Calu3 (cell line): ENCODE results near the gene AICDA. TPM values are rescaled to one million over a fixed set of nuclear protein-coding genes. Genes with fewer than 3 reads are reported as not detected.

ENCODE experiments used
- BruUV-seq: library from RNA; stranded (reverse); fragments of 400-500 nt; replicated peaks from 2 replicates; lab custom pipeline; 2021; lab: Mats Ljungman, UMichigan
- CTCF ChIA-PET: fragments of 300-600 bp; sonication (Branson Sonifier 250); formaldehyde crosslinking; loops from one replicate; lab custom pipeline; 2022; ENCODE audit warnings: antibody characterized with exemption; lab: Charles Lee
- DNase-seq: peaks from one replicate; pipeline ENCODE4 v3.0.0; 2022
- H3K27ac Mint-ChIP-seq: one replicate; pipeline ENCODE4 v1.8.0; 2022; ENCODE audit warnings: mixed read lengths; ENCODE audit not compliant: unreplicated experiment
- H3K27me3 Mint-ChIP-seq: one replicate; pipeline ENCODE4 v1.8.0; 2022; ENCODE audit warnings: mixed read lengths; ENCODE audit not compliant: unreplicated experiment
- H3K36me3 Mint-ChIP-seq: one replicate; pipeline ENCODE4 v1.8.0; 2022; ENCODE audit warnings: mild to moderate bottlenecking, moderate library complexity, mixed read lengths; ENCODE audit not compliant: insufficient read depth, unreplicated experiment
- H3K4me1 Mint-ChIP-seq: one replicate; pipeline ENCODE4 v1.8.0; 2022; ENCODE audit warnings: mild to moderate bottlenecking, low read depth, mixed read lengths; ENCODE audit not compliant: unreplicated experiment
- H3K4me3 Mint-ChIP-seq: one replicate; pipeline ENCODE4 v1.8.0; 2022; ENCODE audit warnings: mild to moderate bottlenecking, low read depth, moderate library complexity, mixed read lengths; ENCODE audit not compliant: unreplicated experiment
- H3K9me3 Mint-ChIP-seq: one replicate; pipeline ENCODE4 v1.8.0; 2022; ENCODE audit warnings: low read depth, mixed read lengths; ENCODE audit not compliant: unreplicated experiment
- intact Hi-C: fragments of 100-400 bp; cut with micrococcal nuclease; formaldehyde crosslinking; loops from one replicate; pipeline ENCODE4 v1.10.0; 2022; ENCODE audit not compliant: unreplicated experiment
- total RNA-seq: library from RNA; stranded (reverse); gene quantifications from 2 replicates; pipeline ENCODE4 v1.2.3, GENCODE V29; 2022
- TF ChIP-seq, protein P1 (sequence below): fragments of 200-600 bp; IDR thresholded peaks from one replicate; pipeline ENCODE4 v1.8.0; 2022; ENCODE audit warnings: antibody characterized with exemption; ENCODE audit not compliant: unreplicated experiment

AICDA gene
- total RNA-seq, 1 experiment from 2014 or later = not detected

- CTCF ChIA-PET = no interaction called here
- no TSS peak for BruUV-seq
- H3K4me3 Mint-ChIP-seq = no peak overlapping the region
- H3K36me3 Mint-ChIP-seq = no peaks in the 10 kb centered on the region
- peaks cover 18% of the 10 kb centered on the region for H3K27me3 Mint-ChIP-seq
- no peak for DNase-seq
- no peaks in the 10 kb centered on the region for H3K4me1 Mint-ChIP-seq
- intact Hi-C loops = no loop called here
- no peak overlapping the region for H3K27ac Mint-ChIP-seq
- TF ChIP-seq, protein P1, sequence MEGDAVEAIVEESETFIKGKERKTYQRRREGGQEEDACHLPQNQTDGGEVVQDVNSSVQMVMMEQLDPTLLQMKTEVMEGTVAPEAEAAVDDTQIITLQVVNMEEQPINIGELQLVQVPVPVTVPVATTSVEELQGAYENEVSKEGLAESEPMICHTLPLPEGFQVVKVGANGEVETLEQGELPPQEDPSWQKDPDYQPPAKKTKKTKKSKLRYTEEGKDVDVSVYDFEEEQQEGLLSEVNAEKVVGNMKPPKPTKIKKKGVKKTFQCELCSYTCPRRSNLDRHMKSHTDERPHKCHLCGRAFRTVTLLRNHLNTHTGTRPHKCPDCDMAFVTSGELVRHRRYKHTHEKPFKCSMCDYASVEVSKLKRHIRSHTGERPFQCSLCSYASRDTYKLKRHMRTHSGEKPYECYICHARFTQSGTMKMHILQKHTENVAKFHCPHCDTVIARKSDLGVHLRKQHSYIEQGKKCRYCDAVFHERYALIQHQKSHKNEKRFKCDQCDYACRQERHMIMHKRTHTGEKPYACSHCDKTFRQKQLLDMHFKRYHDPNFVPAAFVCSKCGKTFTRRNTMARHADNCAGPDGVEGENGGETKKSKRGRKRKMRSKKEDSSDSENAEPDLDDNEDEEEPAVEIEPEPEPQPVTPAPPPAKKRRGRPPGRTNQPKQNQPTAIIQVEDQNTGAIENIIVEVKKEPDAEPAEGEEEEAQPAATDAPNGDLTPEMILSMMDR = no peak
- no peaks in the 10 kb centered on the region for H3K9me3 Mint-ChIP-seq
Measured at GRCh38 chr12:8603286-8603685, 9.4 kb downstream of the AICDA start.

DNA sequence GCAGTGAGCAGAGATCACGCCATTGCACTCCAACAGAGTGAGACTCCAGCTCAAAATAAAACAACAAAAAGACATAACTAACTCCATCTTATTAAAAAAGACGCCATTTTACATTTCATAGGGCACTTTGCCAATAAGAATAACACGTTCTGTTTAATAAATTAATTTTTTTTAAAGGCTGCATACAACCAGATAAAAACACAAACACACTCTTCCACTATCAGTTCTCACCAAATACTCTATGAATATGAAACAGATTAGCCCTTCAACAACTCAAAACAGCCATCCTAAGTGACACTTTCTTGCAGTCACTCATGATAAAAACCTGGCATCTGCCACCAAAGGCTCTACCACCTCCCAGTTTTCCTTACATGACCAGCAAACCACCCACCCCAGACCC, 16.1 kb downstream of the AICDA start:
- CTCF ChIA-PET = no interaction called here
- Mint-ChIP-seq H3K9me3 (no peaks in the 10 kb centered on the region), H3K27me3 (no peaks in the 10 kb centered on the region), H3K36me3 (no peaks in the 10 kb centered on the region), H3K4me3 (no peak overlapping the region), H3K4me1 (no peaks in the 10 kb centered on the region), H3K27ac (no peak overlapping the region)
- intact Hi-C loops = no loop called here
- BruUV-seq = no TSS peak
- TF ChIP-seq, protein P1 = no peak
- DNase-seq = no peak

- Mint-ChIP-seq H3K27ac (no peak overlapping the region), H3K9me3 (no peaks in the 10 kb centered on the region), H3K27me3 (no peaks in the 10 kb centered on the region), H3K4me3 (no peak overlapping the region), H3K36me3 (no peaks in the 10 kb centered on the region), H3K4me1 (no peaks in the 10 kb centered on the region)
- TF ChIP-seq, protein P1 = no peak
- intact Hi-C loops = no loop called here
- BruUV-seq = no TSS peak
- CTCF ChIA-PET = no interaction called here
- no peak for DNase-seq
Measured at GRCh38 chr12:8594072-8594471, 18.6 kb downstream of the AICDA start.

GRCh38 chr12:8593246-8593645, 19.4 kb downstream of the AICDA start:
- Mint-ChIP-seq H3K27ac (no peak overlapping the region), H3K4me1 (no peaks in the 10 kb centered on the region), H3K27me3 (no peaks in the 10 kb centered on the region), H3K9me3 (no peaks in the 10 kb centered on the region), H3K36me3 (no peaks in the 10 kb centered on the region), H3K4me3 (no peak overlapping the region)
- TF ChIP-seq, protein P1 = no peak
- CTCF ChIA-PET = no interaction called here
- intact Hi-C loops = no loop called here
- DNase-seq = no peak
- BruUV-seq = no TSS peak
